GM19395 (cell line): ENCODE results near the gene PIK3R3.
"Not testable (repeated sequence)": the region's sequence is repeated elsewhere in the genome, so short reads cannot be mapped to it uniquely, and the experiment has no call there.

Experiments used
- ATAC-seq: cut with Tn5 transposase; IDR thresholded peaks from one replicate; pipeline ENCODE4 v1.9.1; 2021; ENCODE audit warnings: mild to moderate bottlenecking, moderate library complexity; ENCODE audit not compliant: unreplicated experiment

Gene PIK3R3

DNA sequence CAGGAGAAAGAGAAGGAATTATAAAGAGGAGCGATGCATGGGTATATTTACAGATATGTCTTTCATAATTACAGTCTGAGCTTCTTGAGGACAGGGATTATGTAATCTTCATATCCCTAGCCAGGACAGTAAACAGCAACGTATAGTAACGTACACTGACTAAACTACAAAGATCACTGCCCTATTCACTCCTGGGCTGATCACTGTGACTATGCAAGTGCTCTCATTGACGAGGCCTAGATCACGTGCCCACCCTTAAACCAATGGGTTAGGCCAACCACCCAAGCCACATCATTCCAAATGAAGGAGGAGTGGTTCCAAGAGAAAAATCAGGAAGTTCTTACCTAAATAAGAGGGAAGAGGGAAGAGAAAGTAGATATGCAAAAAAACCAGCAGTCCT is 18.5 kb downstream of the PIK3R3 start:
- no peak for ATAC-seq

DNA sequence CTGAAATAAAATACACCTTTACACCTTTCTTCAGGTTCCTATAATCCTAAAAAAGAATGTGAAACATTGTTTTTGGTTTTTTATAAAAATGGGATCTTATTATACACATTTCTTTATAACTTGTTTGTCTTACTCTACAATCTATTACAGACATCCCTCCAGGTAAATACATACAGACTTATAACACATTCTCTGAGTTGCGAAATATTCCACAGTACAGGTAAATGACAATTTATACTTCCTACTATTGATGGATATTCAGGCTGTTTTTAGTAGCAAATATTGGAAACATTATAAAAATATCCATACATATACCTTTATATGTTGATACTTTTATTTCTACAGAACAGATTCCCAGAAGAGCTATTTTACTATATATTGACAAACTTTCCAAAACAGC is 20.3 kb downstream of the PIK3R3 start:
- ATAC-seq = no peak

DNA sequence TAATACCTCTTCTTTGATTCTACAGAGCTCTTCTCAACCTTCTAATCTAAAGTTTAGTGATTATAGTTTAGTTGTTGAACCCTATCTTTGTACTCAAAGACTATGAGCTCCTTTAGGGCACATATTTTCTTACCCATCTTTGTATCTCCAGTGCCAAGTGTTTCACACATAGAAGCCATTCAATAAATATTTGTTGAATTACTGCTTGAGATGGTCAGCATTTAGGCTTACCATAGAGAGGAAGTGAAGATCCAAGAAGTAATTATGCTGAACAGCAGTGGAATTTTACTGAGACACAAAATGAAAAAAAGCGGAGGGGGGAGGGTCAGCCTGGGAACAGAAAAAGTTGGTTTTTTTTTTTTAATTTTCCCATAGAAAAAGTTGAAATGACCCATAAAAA is 21.9 kb downstream of the PIK3R3 start:
- no peak for ATAC-seq

DNA sequence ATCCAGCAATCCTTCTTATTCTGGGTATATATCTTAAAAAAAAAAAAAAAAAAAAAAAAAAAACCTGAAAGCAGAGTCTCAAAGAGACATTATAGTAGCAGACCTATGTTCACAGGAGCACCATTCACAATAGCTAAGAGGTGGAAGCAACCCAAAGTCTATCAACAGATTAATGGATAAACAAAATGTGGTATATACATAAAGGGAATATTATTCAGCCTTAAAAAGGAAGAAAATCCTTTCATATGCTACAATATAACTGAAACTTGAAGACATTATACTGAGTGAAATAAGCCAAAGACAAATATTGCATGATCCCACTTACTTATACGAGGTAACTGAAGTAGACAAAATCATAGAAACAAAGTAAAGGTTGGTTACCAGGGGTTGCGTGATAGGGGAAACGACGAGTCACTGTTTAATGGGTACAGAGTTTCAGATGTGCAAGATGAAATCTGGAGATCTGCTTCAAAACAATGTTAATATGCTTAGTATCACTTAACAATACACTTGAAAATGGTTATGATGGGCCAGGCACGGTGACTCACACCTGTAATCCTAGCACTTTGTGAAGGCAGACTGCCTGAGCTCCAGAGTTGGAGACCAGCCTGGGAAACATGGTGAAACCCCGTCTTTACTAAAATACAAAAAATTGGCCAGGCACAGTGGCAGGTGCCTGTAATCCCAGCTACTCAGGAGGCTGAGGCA is 29.5 kb downstream of the PIK3R3 start:
- no peak for ATAC-seq

DNA sequence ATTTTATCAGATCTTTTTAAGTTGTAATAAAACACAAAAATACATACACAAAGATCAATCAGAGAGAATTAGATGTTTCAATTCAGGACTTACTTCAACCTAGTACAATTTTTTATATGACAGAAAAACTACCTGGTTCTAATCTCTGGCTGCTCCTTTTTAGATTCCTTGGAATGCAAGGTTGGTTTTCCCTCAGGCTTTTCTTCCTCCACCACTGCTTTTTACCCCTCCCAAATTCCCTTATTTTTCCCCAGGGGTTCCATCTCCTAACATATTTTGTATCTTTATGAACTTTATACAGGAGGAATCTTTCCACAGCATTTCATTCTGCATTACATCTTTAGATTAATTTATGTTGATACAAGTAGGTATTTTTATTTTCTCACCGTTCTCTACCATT is 33.2 kb downstream of the PIK3R3 start:
- ATAC-seq = no peak

DNA sequence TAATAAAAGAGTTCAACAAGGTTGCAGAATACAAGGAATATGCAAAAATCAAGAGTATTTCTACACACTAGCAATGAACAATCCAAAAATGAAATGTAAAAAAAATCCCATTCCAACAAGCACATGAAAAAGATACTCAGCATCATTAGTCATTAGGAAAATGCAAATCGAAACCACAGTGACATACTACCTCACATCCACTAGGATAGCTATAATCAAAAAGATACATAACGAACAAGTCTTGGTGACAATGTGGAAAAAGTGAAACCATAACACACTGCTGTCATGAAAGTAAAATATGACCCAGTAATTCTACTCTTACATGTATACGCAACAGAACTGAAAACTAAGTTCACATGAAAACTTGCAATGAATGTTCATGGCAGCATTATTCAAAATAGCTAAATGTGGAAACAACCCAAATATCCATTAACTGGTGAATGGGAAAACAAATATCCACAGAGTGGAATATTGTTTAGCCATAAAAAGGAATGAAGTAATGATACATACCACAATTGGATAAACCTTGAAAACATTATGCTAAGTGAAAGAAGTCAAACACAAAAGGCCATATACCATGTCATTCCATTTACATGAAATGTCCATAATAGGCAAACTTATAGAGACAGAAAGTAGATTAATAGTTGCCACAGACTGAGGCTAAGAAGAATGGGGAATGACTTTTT is 34.3 kb downstream of the PIK3R3 start:
- no peak for ATAC-seq

DNA sequence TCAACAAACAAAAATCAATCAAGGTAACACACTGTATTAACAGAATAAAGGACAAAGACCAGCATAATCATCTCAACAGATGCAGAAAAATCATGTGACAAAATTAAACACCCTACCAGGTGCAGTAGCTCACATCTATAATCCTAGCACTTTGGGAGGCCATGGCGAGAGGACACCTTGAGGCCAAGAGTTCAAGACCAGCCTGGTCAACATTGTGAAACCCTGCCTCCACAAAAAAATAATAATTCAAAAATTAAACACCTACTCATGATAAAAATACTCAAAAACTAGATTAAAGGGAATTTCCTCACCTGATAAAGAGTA is 35.3 kb downstream of the PIK3R3 start:
- ATAC-seq = no peak

DNA sequence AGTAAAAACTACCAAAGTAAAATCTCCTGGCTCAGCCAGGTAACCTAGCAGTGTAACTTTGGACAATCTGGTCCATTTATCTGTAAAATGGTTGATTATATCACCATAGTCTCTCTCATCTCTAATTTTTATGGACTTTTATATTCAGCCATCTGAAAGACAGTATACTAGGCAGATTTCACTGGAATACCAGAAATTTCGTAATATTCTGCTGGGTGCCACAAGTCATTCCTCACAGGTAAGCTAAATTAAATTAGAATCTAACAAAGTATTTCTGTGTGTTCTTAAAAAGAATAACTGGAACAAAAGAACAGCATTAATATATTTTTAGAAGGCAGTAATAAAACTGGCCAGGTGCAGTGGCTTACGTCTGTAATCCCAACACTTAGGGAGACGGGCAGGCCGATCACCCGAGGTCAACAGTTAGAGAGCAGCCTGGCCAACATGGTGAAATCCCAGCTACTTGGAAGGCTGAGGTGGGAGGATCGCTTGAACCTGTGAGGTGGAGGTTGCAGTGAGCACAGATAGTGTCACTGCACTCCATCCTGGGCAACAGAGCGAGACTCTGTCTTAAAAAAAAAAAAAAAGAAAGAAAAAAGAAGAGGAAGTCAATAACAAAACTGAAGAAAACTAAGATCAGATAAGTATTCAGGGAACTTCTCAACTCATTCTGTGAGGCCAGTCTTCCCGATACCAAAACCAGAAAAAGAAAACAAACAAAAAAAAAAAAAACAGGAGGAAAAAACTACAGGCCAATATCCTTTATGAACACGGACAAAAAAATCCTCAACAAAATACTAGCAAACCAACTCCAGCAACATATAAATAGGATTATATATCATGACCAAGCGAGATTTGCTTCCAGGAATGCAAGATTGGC is 35.9 kb downstream of the PIK3R3 start:
- ATAC-seq = no peak

DNA sequence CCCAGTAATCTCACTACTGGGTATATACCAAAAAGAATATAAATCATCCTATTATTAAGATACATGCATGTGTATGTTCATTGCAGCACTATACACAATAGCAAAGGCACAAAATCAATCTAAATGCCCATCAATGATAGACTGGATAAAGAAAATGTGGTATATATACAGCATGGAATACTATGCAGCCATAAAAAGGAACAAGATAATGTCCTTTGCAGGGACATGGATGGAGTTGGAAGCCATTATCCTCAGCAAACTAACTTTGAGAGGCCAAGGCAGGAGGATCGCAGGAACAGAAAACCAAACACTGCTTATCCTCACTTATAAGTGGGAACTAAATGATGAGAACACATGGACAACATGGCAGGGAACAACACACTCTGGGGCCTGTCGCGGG is 37.3 kb downstream of the PIK3R3 start:
- ATAC-seq = not testable (repeated sequence)

DNA sequence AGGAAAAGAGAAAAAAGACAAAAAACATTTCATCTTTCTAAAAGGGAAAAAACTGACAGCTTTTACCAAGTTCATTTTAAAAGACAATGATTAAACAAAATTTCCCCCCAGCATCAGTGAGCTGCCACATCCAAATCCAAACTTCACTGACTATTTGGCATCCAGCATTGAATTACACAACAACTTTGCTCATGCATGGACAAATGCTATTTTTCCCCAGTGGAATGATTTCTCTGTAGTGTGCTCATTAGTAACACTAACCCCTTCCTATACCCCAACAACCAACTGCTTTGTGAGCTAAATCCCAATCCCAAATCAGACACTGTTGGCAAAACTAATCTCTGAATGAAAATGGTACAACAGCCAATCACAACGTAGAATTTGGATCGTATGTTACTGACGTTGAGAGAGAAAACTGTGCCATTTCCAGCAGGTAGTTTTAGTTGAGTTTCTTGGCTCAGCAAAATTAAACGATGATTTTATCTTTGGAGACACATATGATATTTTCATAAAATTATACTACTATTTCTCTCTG is 37.9 kb downstream of the PIK3R3 start:
- ATAC-seq = no peak

DNA sequence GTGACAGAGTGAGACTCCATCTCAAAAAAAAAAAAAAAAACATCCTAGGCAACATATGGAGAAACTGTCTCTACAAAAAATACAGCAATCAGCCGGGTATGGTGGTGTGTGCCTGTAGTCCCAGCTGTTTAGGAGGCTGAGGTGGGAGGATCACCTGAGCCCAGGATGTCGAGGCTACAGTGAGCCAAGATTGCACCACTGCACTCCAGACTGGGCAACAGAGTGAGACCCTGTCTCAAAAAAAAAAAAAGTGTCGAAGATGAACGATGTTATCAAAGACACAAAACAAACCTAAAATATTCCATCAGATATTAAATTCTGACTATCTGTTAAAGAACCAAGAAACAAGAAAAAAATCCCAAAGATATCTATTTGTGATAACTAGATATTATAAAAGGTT is 38.6 kb downstream of the PIK3R3 start:
- not testable (repeated sequence) for ATAC-seq

DNA sequence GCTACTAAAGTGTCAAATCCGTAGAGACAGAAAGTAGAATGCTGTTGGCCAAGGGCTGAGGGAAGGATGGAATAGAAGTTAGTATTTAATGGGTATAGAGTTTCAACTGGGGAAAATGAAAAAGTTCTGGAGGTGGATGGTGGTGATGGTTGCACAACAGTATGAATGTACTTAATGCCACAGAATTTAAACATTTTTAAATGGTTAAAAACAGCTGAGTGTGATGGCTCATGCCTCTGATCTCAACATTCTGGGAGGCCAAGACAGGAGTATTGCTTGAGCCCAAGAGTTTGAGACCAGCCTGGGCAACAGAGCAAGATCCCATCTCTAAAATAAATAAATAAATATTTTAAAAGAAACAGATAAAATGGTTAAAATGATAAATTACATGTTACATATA is 44.5 kb downstream of the PIK3R3 start:
- ATAC-seq = no peak

DNA sequence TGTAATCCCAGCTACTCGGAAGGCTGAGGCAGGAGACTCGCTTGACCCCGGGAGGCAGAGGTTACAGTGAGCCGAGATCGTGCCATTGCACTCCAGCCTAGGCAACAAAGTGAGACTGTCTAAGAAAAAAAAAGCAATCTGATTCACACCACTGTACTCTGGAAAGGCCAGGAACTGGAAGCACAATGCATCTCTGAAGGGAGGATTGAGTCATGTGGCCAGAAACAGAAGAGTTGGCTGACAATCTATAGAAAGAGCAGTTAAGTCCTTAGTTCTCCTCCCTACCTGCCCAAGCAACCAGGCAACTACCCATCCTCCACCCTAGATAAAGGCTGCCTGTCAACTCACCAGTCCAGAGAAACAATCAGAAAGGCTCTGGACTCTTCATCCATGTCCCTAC is 45.9 kb downstream of the PIK3R3 start:
- no peak for ATAC-seq

DNA sequence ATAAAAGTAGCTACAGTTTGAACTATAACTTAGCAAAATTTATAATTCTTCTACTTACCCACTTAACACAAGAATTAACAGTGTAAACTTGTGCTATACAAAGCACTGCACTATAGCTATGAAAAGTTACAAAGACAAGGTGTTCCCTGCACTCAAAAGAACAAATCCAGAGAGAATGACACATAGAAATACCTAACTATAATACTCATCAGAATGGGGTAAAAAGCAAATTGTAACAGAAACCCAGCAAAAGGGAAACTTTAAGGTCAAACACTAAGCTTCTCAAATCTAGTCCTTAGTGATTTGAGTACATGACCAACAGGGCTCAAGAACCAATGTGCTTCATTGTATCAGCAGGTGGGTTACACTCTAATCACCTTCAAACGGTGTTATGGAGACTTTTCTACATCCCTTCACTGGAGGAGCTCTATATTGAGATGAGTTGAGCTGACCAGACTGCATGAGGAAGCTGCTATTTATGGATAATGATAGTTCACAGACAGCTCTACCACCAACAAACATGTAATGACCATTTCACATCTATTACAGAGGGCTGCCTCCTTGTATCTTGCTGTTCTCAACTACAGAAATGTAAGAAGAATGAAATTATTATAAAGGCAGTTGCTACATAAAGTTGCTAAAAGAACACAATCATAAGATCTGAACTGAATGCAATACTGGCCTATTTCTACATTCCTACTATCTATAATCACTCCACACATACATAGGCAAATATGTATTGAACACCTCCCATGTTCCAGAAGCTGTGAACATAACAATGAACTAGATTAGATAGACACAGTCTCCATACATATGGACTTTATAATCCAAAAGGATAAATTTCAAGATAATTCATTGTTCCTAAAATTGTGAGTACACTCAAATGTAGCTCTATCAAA is 47.6 kb downstream of the PIK3R3 start:
- ATAC-seq = no peak

DNA sequence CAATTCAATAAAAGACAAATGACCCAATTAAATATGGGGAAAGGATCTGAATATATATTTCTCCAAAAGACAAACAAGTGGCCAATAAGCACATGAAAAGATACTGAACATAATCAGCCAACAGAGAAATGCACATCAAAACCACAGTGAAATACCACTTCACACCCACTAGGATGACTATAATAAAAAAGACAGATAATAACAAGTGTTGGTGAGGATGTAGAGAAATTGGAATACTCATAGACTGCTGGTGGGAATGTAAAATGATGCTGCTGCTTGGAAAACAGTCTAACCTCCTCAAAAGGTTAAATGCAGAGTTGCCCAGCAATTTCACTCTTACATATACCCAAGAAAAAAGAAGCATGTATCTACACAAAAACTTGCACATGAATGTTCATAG is 48.9 kb downstream of the PIK3R3 start:
- no peak for ATAC-seq

DNA sequence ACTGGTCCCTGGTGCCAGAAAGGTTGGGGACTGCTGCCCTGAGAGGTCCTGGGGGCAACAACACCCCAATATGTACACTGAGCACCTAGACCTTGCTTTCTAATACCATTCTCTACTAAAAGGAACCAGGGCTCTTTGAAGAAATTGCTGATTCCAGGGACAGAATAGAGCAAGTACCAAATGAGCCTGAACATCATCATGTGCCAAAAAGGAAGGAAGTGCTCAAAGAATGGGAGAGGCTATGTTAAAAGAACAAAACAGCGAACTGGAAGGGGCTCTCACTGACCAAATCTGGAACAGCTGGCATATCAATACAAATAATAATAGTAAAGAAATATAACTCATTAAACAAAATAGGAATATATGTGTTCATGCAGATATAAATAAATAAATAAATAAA is 50.8 kb downstream of the PIK3R3 start:
- ATAC-seq = no peak

DNA sequence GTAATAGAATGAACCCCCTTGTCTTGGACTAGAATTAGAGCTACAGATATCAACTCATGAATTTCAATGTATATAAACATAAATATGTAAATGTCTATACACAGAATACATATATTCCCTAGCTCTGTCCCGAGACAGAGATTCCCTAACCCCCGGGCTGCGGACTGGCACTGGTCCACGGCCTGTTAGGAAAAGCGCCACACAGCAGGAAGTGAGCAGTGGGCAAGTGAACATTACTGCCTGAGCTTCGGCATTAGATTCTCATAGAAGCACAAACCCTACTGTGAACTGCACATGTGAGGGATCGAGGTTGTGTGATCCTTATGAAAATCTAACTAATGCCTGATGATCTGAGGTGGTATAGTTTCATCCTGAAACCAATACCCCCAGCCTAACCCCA is 51.2 kb downstream of the PIK3R3 start:
- ATAC-seq = no peak

DNA sequence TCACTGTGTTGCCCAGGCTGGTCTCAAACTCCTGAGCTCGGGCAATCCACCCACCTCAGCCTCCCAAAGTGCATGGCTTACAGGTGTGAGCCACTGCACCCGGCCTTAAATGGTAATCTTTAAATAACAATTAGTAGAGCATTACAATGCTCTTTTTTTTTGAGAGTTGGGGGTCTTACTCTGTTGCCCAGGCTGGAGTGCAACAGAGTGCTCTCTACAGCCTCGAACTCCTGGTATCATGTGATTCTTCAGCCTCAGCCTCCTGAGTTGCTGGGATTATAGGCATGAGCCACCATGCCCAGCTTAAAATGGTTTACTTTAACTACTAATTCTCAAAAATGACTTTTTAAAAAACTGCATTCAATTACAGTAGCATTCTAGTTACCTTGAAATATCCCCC is 52.2 kb downstream of the PIK3R3 start:
- ATAC-seq = no peak

DNA sequence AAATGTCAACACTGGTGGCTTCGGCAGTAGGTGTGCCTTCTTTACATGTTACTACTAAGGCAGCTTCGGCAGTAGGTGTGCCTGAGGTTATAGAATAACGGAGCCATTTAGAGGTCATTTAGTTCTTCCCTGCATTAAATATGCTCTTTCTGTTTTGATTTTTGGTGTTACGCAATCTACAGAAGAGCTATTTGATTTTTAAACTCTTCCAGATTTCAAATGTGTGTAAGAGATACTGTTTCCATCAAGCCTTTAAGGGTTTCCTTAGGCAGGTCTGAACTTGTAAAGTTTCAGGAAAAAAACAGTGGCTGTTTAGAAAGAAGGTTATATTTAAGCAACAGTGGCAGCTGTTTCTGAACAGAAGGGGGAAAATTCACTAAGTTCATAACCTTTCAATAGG is 54.8 kb downstream of the PIK3R3 start:
- no peak for ATAC-seq

DNA sequence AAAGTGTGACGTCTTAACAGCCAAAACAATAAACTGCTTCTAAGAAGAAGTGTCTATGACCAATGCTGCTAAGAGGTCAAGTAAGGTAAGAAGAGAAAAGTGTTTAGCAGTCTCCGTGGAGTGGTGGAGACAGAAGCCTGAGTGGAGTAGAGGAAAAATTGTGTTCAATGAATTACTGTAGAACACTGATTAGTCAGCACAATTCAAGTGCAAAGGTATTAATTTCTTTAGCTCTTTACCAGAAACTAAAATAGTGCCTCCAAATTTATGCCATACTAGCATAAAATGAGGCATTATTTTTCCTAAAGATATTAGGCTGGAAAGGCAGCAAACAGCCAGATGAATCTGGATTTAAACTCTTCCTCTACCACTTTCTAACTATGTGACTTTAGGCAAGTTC is 56.1 kb downstream of the PIK3R3 start:
- ATAC-seq = no peak

DNA sequence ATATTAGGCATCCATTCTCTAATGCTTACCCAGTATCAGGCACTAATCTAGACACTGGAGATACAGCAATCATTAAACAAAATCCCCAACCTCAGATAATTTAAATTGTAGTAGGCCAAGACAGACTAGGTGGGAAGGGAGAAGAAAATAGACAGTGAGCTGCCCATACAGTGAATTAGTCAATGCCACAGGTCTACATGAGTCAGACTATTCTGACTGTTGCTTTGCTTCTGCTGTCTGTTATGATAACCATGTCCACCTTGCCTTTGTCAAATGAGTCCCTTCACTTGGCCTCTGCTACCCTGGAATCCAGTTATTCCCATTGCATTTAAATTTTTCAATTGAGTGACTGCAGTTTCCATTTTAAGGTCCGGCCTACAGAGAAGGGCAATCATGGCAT is 59.5 kb downstream of the PIK3R3 start:
- ATAC-seq = no peak
